ENCODE data around the gene CREB5.

GRCh38 chr7:28790467-28790866 is 378.1 kb downstream of the CREB5 start:
- TF ChIP-seq, protein P1, sequence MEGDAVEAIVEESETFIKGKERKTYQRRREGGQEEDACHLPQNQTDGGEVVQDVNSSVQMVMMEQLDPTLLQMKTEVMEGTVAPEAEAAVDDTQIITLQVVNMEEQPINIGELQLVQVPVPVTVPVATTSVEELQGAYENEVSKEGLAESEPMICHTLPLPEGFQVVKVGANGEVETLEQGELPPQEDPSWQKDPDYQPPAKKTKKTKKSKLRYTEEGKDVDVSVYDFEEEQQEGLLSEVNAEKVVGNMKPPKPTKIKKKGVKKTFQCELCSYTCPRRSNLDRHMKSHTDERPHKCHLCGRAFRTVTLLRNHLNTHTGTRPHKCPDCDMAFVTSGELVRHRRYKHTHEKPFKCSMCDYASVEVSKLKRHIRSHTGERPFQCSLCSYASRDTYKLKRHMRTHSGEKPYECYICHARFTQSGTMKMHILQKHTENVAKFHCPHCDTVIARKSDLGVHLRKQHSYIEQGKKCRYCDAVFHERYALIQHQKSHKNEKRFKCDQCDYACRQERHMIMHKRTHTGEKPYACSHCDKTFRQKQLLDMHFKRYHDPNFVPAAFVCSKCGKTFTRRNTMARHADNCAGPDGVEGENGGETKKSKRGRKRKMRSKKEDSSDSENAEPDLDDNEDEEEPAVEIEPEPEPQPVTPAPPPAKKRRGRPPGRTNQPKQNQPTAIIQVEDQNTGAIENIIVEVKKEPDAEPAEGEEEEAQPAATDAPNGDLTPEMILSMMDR (IDR thresholded peaks at IDR 0.05 in 4 of 5, conservative IDR thresholded peaks at IDR 0.05 in 1 of 5) = no peak
- no peak for TF ChIP-seq POLR2A (IDR thresholded peaks at IDR 0.05)

Data from gastrocnemius medialis (tissue), 4 donors.